ENCODE data around the gene FREY1. TPM values are rescaled to one million over a fixed set of nuclear protein-coding genes. Genes with fewer than 3 reads are reported as not detected.

FREY1 gene
- total and polyA plus RNA-seq, 2 of the 13 experiments (the other 11 are each of a cell fraction or from before 2014, with no cell fraction given): 0.44 to 0.73 TPM

DNA sequence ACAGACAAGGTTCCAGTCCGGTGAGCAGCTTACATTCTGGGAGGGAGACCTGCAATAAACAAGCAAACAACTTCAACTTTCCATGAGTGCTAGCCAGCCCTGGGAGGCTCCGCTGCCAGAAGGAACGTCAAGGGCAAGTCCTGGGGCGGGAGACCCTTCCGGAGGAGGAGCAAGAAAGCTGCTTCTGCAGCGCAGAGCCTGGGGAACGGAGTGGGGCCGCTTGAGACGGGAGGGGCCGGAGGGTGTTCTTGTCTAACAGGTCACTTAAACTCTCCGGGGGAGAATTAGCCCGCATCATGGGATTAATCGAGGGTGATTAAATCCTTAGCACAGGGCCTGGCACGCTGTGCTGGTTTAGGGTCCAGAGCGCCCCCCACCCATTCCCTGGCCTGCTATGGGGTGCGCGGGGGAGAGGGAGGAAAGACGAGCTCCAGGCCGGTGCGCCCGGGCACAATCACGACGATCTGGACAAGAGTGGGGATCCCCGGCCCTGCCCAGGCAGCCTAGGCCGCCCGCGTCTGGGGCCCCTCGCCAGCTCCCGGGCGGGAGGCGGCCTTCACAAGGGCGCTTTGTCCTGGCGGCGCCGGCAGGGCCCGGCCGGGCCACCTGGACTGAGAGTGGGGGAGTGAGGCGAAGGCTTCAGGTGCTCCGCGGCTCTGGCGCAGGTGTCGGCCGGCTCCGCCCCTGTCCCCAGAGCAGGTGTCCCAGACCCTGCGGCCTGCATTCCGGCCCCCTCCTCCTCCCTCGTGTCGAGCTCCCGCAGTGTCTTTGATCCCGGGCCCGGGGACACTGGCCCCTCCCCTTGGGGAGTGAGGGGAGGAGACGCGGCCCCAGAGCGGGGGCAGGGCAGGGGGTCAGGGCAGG, 14.7 kb upstream of the FREY1 start (continued):
- TF ChIP-seq, protein P1, sequence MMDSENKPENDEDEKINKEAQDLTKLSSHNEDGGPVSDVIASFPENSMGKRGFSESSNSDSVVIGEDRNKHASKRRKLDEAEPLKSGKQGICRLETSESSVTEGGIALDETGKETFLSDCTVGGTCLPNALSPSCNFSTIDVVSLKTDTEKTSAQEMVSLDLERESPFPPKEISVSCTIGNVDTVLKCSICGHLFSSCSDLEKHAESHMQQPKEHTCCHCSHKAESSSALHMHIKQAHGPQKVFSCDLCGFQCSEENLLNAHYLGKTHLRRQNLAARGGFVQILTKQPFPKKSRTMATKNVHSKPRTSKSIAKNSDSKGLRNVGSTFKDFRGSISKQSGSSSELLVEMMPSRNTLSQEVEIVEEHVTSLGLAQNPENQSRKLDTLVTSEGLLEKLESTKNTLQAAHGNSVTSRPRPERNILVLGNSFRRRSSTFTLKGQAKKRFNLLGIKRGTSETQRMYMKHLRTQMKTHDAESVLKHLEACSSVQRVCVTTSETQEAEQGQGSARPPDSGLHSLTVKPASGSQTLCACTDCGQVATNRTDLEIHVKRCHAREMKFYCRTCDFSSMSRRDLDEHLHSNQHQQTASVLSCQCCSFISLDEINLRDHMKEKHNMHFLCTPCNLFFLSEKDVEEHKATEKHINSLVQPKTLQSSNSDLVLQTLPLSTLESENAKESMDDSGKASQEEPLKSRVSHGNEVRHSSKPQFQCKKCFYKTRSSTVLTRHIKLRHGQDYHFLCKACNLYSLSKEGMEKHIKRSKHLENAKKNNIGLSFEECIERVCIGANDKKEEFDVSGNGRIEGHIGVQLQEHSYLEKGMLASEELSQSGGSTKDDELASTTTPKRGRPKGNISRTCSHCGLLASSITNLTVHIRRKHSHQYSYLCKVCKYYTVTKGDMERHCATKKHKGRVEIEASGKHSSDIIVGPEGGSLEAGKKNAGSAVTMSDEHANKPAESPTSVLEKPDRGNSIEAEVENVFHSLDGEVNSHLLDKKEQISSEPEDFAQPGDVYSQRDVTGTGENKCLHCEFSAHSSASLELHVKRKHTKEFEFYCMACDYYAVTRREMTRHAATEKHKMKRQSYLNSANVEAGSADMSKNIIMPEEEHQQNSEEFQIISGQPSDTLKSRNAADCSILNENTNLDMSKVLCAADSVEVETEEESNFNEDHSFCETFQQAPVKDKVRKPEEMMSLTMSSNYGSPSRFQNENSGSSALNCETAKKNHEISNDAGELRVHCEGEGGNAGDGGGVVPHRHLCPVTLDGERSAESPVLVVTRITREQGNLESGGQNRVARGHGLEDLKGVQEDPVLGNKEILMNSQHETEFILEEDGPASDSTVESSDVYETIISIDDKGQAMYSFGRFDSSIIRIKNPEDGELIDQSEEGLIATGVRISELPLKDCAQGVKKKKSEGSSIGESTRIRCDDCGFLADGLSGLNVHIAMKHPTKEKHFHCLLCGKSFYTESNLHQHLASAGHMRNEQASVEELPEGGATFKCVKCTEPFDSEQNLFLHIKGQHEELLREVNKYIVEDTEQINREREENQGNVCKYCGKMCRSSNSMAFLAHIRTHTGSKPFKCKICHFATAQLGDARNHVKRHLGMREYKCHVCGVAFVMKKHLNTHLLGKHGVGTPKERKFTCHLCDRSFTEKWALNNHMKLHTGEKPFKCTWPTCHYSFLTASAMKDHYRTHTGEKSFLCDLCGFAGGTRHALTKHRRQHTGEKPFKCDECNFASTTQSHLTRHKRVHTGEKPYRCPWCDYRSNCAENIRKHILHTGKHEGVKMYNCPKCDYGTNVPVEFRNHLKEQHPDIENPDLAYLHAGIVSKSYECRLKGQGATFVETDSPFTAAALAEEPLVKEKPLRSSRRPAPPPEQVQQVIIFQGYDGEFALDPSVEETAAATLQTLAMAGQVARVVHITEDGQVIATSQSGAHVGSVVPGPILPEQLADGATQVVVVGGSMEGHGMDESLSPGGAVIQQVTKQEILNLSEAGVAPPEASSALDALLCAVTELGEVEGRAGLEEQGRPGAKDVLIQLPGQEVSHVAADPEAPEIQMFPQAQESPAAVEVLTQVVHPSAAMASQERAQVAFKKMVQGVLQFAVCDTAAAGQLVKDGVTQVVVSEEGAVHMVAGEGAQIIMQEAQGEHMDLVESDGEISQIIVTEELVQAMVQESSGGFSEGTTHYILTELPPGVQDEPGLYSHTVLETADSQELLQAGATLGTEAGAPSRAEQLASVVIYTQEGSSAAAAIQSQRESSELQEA (CRISPR knock-in tag; IDR thresholded peaks at IDR 0.05; ENCODE audit: not compliant biosample characterization): no peak
- TF ChIP-seq TEAD2 (CRISPR knock-in tag; IDR thresholded peaks at IDR 0.05) (0 out of 2 replicates have a peak, but pooled peaks have one; percentile 18), ZSCAN9 (CRISPR knock-in tag; IDR thresholded peaks at IDR 0.05; ENCODE audit: borderline replicate concordance) (no peak), BHLHE40 (IDR thresholded peaks at IDR 0.05; ENCODE audit: low read length) (no peak), SCMH1 (CRISPR knock-in tag; IDR thresholded peaks at IDR 0.05; ENCODE audit: borderline replicate concordance) (no peak), WIZ (CRISPR knock-in tag; IDR thresholded peaks at IDR 0.05) (0 out of 2 replicates have a peak, but pooled peaks have one; percentile 23), NR2C2 (CRISPR knock-in tag; IDR thresholded peaks at IDR 0.05; ENCODE audit: borderline replicate concordance) (0 out of 2 replicates have a peak, but pooled peaks have one; percentile 27), ZBTB7A (CRISPR knock-in tag; IDR thresholded peaks at IDR 0.05) (peak; percentile 66; the same call in 1 of the 2 replicates), ZNF556 (CRISPR knock-in tag; IDR thresholded peaks at IDR 0.05; ENCODE audit: borderline replicate concordance) (peak; percentile 62; the same call in 1 of the 2 replicates), HMGA1 (CRISPR knock-in tag; conservative IDR thresholded peaks at IDR 0.05) (no peak), ZNF615 (CRISPR knock-in tag; IDR thresholded peaks at IDR 0.05; ENCODE audit: borderline replicate concordance) (no peak), RFXAP (CRISPR knock-in tag; IDR thresholded peaks at IDR 0.05; ENCODE audit: borderline replicate concordance) (no peak), HOXD1 (CRISPR knock-in tag; IDR thresholded peaks at IDR 0.05) (peak; percentile 41; the same call in 1 of the 2 replicates)
- TF ChIP-seq, protein P2, sequence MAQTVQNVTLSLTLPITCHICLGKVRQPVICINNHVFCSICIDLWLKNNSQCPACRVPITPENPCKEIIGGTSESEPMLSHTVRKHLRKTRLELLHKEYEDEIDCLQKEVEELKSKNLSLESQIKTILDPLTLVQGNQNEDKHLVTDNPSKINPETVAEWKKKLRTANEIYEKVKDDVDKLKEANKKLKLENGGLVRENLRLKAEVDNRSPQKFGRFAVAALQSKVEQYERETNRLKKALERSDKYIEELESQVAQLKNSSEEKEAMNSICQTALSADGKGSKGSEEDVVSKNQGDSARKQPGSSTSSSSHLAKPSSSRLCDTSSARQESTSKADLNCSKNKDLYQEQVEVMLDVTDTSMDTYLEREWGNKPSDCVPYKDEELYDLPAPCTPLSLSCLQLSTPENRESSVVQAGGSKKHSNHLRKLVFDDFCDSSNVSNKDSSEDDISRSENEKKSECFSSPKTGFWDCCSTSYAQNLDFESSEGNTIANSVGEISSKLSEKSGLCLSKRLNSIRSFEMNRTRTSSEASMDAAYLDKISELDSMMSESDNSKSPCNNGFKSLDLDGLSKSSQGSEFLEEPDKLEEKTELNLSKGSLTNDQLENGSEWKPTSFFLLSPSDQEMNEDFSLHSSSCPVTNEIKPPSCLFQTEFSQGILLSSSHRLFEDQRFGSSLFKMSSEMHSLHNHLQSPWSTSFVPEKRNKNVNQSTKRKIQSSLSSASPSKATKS (CRISPR knock-in tag; IDR thresholded peaks at IDR 0.05): no peak
- TF ChIP-seq, protein P3, sequence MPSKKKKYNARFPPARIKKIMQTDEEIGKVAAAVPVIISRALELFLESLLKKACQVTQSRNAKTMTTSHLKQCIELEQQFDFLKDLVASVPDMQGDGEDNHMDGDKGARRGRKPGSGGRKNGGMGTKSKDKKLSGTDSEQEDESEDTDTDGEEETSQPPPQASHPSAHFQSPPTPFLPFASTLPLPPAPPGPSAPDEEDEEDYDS (CRISPR knock-in tag; IDR thresholded peaks at IDR 0.05): no peak
- TF ChIP-seq, protein P4, sequence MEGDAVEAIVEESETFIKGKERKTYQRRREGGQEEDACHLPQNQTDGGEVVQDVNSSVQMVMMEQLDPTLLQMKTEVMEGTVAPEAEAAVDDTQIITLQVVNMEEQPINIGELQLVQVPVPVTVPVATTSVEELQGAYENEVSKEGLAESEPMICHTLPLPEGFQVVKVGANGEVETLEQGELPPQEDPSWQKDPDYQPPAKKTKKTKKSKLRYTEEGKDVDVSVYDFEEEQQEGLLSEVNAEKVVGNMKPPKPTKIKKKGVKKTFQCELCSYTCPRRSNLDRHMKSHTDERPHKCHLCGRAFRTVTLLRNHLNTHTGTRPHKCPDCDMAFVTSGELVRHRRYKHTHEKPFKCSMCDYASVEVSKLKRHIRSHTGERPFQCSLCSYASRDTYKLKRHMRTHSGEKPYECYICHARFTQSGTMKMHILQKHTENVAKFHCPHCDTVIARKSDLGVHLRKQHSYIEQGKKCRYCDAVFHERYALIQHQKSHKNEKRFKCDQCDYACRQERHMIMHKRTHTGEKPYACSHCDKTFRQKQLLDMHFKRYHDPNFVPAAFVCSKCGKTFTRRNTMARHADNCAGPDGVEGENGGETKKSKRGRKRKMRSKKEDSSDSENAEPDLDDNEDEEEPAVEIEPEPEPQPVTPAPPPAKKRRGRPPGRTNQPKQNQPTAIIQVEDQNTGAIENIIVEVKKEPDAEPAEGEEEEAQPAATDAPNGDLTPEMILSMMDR (CRISPR knock-in tag; IDR thresholded peaks at IDR 0.05): no peak
